Uterus (tissue), 2 donors: ENCODE data around the gene TESK2.

Experiments
- CTCF ChIP-seq, 4 experiments: fragments of 200-600 bp in 2 of 4; fragments of 450-650 bp in 2 of 4; sonication (generic) in 2 of 4; IDR thresholded peaks; one replicate each; pipeline ENCODE4 v1.5.1; 2016 to 2019; ENCODE audit warnings: antibody characterized with exemption in 4 of 4, mild to moderate bottlenecking in 2 of 4, moderate library complexity in 1 of 4
- POLR2A ChIP-seq, 2 donors: fragments of 450-650 bp; IDR thresholded peaks; one replicate each; pipeline ENCODE4 v1.6.1; 2016; ENCODE audit warnings: antibody characterized with exemption in 2 of 2, mild to moderate bottlenecking in 1 of 2, moderate library complexity in 1 of 2

- no peak for TF ChIP-seq CTCF (IDR thresholded peaks at IDR 0.05)
- TF ChIP-seq POLR2A (IDR thresholded peaks at IDR 0.05): no peak
Observed at GRCh38 chr1:45393718-45394302, 97.2 kb downstream of the TESK2 start.
